ENCODE results near the gene KLF6. TPM values are rescaled to one million over a fixed set of nuclear protein-coding genes. Genes with fewer than 3 reads are reported as not detected.

Gene KLF6
- total RNA-seq, 1 experiment from 2014 or later, result 282 TPM

- no TSS peak for BruUV-seq (replicated peaks)
- H3K27ac Mint-ChIP-seq (ENCODE audit: low read depth, unreplicated experiment), result peak overlapping the region; percentile 100
- POLR2A ChIA-PET, result interaction anchor here (1.0 to 14.1 kb wide), 12 partner anchors 20 to 864 kb away, joined by 3 to 571 read pairs (median 12); partner anchors contain the start of gene KLF6
- H3K9me3 Mint-ChIP-seq (ENCODE audit: unreplicated experiment), result no peaks in the 10 kb centered on the region
- no peak for TF ChIP-seq CTCF (IDR thresholded peaks at IDR 0.05; ENCODE audit: unreplicated experiment)
- H3K4me1 Mint-ChIP-seq (ENCODE audit: insufficient read depth, unreplicated experiment), result peaks cover 59% of the 10 kb centered on the region
- CTCF ChIA-PET, result interaction anchor here (0.6 to 1.3 kb wide), 3 partner anchors 23 to 42 kb away, joined by 3 to 4 read pairs (median 3); partner anchors contain the start of gene KLF6
- DNase-seq (ENCODE audit: unreplicated experiment), result no peak
- no peaks in the 10 kb centered on the region for H3K27me3 Mint-ChIP-seq (ENCODE audit: insufficient read depth, unreplicated experiment)
- intact Hi-C loops (cut with micrococcal nuclease), result loop anchor here (5.0 kb wide), 1 partner anchor 169 kb away; no protein-coding TSS in a partner anchor
- no peaks in the 10 kb centered on the region for H3K36me3 Mint-ChIP-seq (ENCODE audit: insufficient read depth, unreplicated experiment)
- H3K4me3 Mint-ChIP-seq (ENCODE audit: unreplicated experiment), result no peak overlapping the region
These were observed 23.0 kb upstream of the KLF6 start for GRCh38 chr10:3807928-3808496.

- CTCF ChIA-PET, result interaction anchor here (0.5 to 1.3 kb wide), 6 partner anchors 22 to 553 kb away, joined by 3 to 4 read pairs (median 3); partner anchors contain the start of gene KLF6
- Mint-ChIP-seq H3K27ac (ENCODE audit: low read depth, unreplicated experiment) (peak overlapping the region; percentile 100), H3K4me3 (ENCODE audit: unreplicated experiment) (no peak overlapping the region), H3K27me3 (ENCODE audit: insufficient read depth, unreplicated experiment) (no peaks in the 10 kb centered on the region), H3K4me1 (ENCODE audit: insufficient read depth, unreplicated experiment) (peaks cover 59% of the 10 kb centered on the region), H3K9me3 (ENCODE audit: unreplicated experiment) (no peaks in the 10 kb centered on the region), H3K36me3 (ENCODE audit: insufficient read depth, unreplicated experiment) (no peaks in the 10 kb centered on the region)
- no peak for TF ChIP-seq CTCF (IDR thresholded peaks at IDR 0.05; ENCODE audit: unreplicated experiment)
- intact Hi-C loops (cut with micrococcal nuclease), result loop anchor here (5.0 kb wide), 1 partner anchor 170 kb away; no protein-coding TSS in a partner anchor
- DNase-seq (ENCODE audit: unreplicated experiment), result no peak
- no TSS peak for BruUV-seq (replicated peaks)
- POLR2A ChIA-PET, result interaction anchor here (1.0 to 14.1 kb wide), 13 partner anchors 18 to 864 kb away, joined by 3 to 571 read pairs (median 9); partner anchors contain the start of gene KLF6
These were observed 22.4 kb upstream of the KLF6 start for GRCh38 chr10:3807211-3807927.

- ChIA-PET POLR2A (interaction anchor here (0.6 to 14.1 kb wide), 13 partner anchors 17 to 857 kb away, joined by 3 to 571 read pairs (median 9); partner anchors contain the start of gene KLF6), CTCF (interaction anchor here (0.5 to 1.3 kb wide), 3 partner anchors 43 to 538 kb away, joined by 3 to 4 read pairs (median 3); no protein-coding TSS in a partner anchor)
- no peak for TF ChIP-seq CTCF (IDR thresholded peaks at IDR 0.05; ENCODE audit: unreplicated experiment)
- Mint-ChIP-seq H3K4me3 (ENCODE audit: unreplicated experiment) (peak overlapping the region; percentile 23), H3K27ac (ENCODE audit: low read depth, unreplicated experiment) (peak overlapping the region; percentile 100), H3K4me1 (ENCODE audit: insufficient read depth, unreplicated experiment) (peaks cover 53% of the 10 kb centered on the region), H3K9me3 (ENCODE audit: unreplicated experiment) (no peaks in the 10 kb centered on the region), H3K36me3 (ENCODE audit: insufficient read depth, unreplicated experiment) (no peaks in the 10 kb centered on the region), H3K27me3 (ENCODE audit: insufficient read depth, unreplicated experiment) (no peaks in the 10 kb centered on the region)
- DNase-seq (ENCODE audit: unreplicated experiment), result peak; percentile 39
- BruUV-seq (replicated peaks), result no TSS peak
- intact Hi-C loops (cut with micrococcal nuclease), result loop anchor here (1.0 to 5.0 kb wide), 2 partner anchors 21 to 171 kb away; partner anchors contain the start of gene KLF6
These were observed 21.6 kb upstream of the KLF6 start for GRCh38 chr10:3806603-3807002.

All from MCF 10A (cell line).